ENCODE results near the gene SCCPDH.

DNA sequence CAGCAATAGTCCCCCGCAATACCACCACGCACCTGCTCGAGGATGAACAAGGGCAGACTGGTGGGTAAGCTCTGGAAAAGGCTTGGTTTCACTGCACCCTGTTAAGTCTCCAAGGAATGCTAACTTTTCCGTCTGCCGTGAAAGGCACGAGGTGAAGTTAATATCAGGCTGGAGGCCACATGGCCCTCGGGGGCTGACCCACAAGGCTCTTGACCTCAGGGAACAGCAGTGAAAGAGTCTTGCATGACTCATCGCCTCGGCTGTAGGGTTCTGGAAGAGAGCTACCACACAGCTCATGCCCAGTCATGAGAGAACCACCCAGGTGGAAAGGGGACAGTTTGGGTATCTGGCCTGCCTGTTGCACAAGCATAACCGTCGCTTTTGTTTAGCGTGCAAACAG, 24.7 kb downstream of the SCCPDH start:
- TF ChIP-seq, protein P1, sequence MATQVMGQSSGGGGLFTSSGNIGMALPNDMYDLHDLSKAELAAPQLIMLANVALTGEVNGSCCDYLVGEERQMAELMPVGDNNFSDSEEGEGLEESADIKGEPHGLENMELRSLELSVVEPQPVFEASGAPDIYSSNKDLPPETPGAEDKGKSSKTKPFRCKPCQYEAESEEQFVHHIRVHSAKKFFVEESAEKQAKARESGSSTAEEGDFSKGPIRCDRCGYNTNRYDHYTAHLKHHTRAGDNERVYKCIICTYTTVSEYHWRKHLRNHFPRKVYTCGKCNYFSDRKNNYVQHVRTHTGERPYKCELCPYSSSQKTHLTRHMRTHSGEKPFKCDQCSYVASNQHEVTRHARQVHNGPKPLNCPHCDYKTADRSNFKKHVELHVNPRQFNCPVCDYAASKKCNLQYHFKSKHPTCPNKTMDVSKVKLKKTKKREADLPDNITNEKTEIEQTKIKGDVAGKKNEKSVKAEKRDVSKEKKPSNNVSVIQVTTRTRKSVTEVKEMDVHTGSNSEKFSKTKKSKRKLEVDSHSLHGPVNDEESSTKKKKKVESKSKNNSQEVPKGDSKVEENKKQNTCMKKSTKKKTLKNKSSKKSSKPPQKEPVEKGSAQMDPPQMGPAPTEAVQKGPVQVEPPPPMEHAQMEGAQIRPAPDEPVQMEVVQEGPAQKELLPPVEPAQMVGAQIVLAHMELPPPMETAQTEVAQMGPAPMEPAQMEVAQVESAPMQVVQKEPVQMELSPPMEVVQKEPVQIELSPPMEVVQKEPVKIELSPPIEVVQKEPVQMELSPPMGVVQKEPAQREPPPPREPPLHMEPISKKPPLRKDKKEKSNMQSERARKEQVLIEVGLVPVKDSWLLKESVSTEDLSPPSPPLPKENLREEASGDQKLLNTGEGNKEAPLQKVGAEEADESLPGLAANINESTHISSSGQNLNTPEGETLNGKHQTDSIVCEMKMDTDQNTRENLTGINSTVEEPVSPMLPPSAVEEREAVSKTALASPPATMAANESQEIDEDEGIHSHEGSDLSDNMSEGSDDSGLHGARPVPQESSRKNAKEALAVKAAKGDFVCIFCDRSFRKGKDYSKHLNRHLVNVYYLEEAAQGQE (IDR thresholded peaks at IDR 0.05; ENCODE audit: insufficient replicate concordance, low read depth), result no peak
- TF ChIP-seq, protein P2, sequence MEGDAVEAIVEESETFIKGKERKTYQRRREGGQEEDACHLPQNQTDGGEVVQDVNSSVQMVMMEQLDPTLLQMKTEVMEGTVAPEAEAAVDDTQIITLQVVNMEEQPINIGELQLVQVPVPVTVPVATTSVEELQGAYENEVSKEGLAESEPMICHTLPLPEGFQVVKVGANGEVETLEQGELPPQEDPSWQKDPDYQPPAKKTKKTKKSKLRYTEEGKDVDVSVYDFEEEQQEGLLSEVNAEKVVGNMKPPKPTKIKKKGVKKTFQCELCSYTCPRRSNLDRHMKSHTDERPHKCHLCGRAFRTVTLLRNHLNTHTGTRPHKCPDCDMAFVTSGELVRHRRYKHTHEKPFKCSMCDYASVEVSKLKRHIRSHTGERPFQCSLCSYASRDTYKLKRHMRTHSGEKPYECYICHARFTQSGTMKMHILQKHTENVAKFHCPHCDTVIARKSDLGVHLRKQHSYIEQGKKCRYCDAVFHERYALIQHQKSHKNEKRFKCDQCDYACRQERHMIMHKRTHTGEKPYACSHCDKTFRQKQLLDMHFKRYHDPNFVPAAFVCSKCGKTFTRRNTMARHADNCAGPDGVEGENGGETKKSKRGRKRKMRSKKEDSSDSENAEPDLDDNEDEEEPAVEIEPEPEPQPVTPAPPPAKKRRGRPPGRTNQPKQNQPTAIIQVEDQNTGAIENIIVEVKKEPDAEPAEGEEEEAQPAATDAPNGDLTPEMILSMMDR (IDR thresholded peaks at IDR 0.05; ENCODE audit: insufficient read depth, low read length), result no peak
- TF ChIP-seq POLR2AphosphoS5 (IDR thresholded peaks at IDR 0.05; ENCODE audit: low read depth) (no peak), GABPA (IDR thresholded peaks at IDR 0.05; ENCODE audit: low read depth) (no peak)

All from HL-60 (cell line).